ENCODE results near the gene FBXO24. TPM values are rescaled to one million over a fixed set of nuclear protein-coding genes. Genes with fewer than 3 reads are reported as not detected.
A peak's percentile ranks its signal among the peaks of the same experiment; 100 is the strongest.

The FBXO24 gene
- total RNA-seq, 1 donor from 2014 or later = 0.61 TPM

DNA sequence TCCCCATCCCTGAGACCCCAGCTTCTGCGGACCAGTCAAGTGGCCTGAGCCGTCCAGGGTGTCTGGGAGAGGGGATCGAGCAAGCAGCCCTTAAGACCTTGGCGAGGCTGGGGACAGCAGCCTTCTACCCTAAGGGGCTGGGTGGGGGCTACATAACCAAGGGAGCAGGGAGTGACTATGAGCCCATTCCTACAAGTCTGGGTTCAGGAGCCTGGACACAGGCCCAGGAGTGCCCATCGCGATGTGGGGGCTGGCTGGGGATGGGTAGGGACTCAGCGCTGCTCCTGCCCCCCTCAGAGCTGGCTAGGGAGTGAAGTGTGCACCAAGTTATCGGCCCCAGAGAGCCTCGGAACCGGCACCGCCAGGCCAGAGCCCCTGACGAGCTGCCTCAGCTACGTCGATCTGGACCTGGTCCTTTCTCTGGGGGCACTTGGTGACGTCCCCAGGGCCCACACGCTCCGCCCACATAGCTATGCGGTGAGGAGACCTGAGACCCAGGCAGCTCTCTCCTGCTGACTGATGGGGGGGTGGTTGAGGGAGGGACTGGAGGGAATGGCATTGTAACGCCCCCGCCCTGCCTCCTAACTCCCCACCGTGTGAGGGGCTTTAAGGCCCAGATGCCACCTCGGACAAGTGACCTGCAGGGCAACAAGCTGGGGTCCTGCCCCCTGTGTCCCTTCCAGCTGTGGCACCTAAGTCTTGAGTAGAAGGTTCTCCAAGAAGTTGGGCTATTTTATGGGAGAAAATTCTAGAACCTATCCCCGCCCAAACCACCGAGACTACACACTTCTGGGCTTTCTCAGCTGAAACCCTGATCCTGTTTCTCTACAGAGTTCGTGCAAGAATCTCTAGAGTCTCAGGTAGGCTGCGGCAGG is 14.9 kb upstream of the FBXO24 start:
- Mint-ChIP-seq H3K9me3 (no peaks in the 10 kb centered on the region), H3K4me3 (peak overlapping the region; percentile 57), H3K36me3 (ENCODE audit: low read depth) (no peaks in the 10 kb centered on the region), H3K4me1 (peaks cover 34% of the 10 kb centered on the region), H3K27ac (ENCODE audit: unreplicated experiment) (no peak overlapping the region), H3K27me3 (ENCODE audit: low read depth) (peaks cover 24% of the 10 kb centered on the region)
- DNase-seq (ENCODE audit: low read depth, low spot score) = no peak
- TF ChIP-seq, protein P1, sequence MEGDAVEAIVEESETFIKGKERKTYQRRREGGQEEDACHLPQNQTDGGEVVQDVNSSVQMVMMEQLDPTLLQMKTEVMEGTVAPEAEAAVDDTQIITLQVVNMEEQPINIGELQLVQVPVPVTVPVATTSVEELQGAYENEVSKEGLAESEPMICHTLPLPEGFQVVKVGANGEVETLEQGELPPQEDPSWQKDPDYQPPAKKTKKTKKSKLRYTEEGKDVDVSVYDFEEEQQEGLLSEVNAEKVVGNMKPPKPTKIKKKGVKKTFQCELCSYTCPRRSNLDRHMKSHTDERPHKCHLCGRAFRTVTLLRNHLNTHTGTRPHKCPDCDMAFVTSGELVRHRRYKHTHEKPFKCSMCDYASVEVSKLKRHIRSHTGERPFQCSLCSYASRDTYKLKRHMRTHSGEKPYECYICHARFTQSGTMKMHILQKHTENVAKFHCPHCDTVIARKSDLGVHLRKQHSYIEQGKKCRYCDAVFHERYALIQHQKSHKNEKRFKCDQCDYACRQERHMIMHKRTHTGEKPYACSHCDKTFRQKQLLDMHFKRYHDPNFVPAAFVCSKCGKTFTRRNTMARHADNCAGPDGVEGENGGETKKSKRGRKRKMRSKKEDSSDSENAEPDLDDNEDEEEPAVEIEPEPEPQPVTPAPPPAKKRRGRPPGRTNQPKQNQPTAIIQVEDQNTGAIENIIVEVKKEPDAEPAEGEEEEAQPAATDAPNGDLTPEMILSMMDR (conservative IDR thresholded peaks at IDR 0.05) = no peak

DNA sequence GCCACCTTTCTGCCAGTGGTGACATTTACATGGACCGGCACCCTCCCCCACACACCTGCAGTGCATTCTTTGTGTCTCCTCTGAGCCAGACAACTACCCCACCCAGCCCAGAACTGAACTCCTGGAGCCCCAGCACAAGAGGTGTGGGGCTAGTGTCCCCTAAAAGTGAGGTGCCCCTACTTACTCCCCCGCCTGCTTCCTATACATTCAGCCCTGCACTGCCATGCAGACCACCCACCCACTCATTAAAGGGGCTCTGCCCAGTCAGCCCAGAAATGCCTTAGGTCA is 14.4 kb upstream of the FBXO24 start:
- no peaks in the 10 kb centered on the region for H3K9me3 Mint-ChIP-seq
- peak overlapping the region; percentile 83 for H3K4me3 Mint-ChIP-seq
- H3K27me3 Mint-ChIP-seq (ENCODE audit: low read depth) = peaks cover 24% of the 10 kb centered on the region
- DNase-seq (ENCODE audit: low read depth, low spot score) = no peak
- TF ChIP-seq, protein P1 (conservative IDR thresholded peaks at IDR 0.05) = no peak
- H3K4me1 Mint-ChIP-seq = peaks cover 31% of the 10 kb centered on the region
- no peaks in the 10 kb centered on the region for H3K36me3 Mint-ChIP-seq (ENCODE audit: low read depth)
- H3K27ac Mint-ChIP-seq (ENCODE audit: unreplicated experiment) = no peak overlapping the region

DNA sequence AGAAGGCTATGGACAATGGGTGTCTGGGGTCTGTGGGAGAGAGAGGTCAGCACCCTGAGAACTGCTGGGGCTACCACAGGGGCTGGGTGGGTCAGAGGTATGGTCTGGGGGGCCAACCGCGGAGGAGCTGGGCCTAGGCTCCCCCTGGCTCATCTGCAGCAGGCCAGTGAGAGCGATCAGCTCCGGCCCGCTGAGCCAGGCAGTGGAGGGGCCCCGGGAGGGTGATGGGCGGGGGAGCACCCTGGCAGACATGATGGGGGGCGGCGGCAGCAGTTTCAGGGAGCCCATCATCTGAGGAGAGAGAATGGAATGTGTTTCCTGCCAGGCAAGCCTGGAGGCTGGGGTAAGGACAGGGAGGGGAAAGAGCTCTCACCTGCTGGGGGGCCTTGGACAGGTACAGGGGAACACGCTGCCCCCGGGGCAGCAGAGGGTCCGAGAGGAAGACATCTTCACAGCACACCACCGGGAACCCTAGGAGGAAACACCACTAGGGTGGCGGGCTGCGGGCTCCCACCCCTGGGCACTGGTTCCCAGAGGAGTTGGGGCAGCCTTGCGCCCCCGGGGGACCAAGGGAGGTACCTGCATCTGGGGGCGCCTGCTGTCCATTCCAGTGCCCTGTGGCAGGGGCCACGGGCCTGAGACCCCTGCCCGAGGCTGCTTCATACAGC is 13.7 kb upstream of the FBXO24 start:
- no peak for DNase-seq (ENCODE audit: low read depth, low spot score)
- Mint-ChIP-seq H3K9me3 (no peaks in the 10 kb centered on the region), H3K36me3 (ENCODE audit: low read depth) (no peaks in the 10 kb centered on the region), H3K4me3 (peak overlapping the region; percentile 83), H3K27me3 (ENCODE audit: low read depth) (peaks cover 24% of the 10 kb centered on the region), H3K4me1 (peaks cover 25% of the 10 kb centered on the region), H3K27ac (ENCODE audit: unreplicated experiment) (no peak overlapping the region)
- TF ChIP-seq, protein P1 (conservative IDR thresholded peaks at IDR 0.05) = no peak

DNA sequence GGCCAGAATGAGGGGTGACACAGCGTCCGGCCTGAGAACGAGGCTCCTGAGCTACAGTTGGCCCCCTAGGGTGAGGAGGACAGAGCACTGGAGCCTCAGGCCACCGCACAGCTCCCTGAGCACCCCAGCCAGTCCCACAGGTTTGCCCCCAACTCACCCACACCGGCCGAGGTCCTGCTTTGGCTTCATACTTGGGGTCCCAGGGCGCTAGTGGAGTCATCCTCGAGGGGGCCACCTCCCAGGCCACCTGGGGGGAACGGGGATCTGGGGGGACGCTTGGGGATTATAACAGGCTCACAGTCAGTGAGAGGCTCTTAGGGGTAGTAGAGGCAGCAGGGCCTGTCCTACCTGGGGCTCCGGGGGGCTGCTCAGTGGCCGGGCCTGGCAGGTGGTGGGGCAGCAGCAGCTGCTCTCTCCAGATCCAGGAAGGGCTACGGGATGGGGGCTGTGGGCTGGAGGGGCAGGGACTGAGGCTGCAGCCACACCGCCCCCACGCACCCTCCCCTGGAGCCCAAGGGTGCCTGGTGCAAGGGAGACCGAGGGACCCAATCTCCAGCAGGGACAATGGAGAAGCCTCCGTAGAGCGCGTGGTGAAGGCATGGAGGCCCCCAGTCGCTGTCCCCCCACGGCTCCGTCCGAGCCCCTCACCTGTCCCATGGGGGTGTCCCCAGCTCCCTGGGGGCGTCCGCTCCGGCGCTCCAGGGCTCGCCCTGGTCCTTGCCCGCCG is 13.0 kb upstream of the FBXO24 start:
- TF ChIP-seq, protein P1 (conservative IDR thresholded peaks at IDR 0.05) = no peak
- Mint-ChIP-seq H3K9me3 (no peaks in the 10 kb centered on the region), H3K27ac (ENCODE audit: unreplicated experiment) (no peak overlapping the region), H3K4me1 (peaks cover 18% of the 10 kb centered on the region), H3K36me3 (ENCODE audit: low read depth) (no peaks in the 10 kb centered on the region), H3K27me3 (ENCODE audit: low read depth) (peaks cover 24% of the 10 kb centered on the region), H3K4me3 (no peak overlapping the region)
- DNase-seq (ENCODE audit: low read depth, low spot score) = no peak

DNA sequence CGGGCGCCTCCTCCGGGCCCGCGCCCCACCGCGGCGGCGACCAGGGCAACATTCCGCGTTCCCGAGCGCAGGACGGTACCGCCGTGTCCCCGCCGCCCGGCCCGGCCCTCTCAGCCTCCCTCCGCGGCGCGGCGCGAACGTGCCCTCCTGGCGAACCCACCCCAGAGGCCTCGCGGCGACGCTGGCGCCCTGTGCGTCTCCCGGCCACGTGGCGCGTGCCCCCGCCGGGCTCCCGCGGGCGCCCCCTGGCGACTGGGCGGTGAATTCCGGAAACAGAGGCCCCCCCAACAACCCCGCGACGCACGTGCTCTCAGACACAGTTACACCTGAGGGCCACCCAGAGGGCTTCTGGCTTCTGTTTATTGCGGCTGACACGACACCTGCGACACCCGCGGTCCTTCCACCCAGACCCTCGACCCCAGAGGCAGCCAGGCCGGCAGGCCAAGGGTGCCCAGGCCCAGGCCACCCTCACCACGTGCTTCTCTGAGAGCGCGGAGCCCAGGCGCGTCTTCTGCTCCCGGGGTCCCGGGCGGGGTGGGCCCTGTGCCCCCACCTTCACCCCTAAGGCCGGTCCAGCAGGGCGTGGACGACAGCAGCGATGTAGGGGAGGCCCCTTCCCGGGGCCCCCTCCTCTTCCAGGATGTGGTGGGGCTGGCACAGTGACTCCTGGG is 12.3 kb upstream of the FBXO24 start, which contains the start of gene SAP25:
TSS of gene SAP25 (minus strand) at position 210 of the 671 bp plus-strand sequence. CDS start at position 52, 158 bp downstream.
- TF ChIP-seq, protein P1 (conservative IDR thresholded peaks at IDR 0.05) = no peak
- Mint-ChIP-seq H3K4me1 (peaks cover 12% of the 10 kb centered on the region), H3K9me3 (no peaks in the 10 kb centered on the region), H3K4me3 (no peak within 1 kb of the TSS), H3K27ac (ENCODE audit: unreplicated experiment) (no peak within 1 kb of the TSS), H3K27me3 (ENCODE audit: low read depth) (peaks cover 22% of the 10 kb centered on the region), H3K36me3 (ENCODE audit: low read depth) (no peaks in the 10 kb centered on the region)
- DNase-seq (ENCODE audit: low read depth, low spot score) = no peak
